Right lobe of liver (tissue), 6 donors: ENCODE data around the gene MED22. TPM values are rescaled to one million over a fixed set of nuclear protein-coding genes. Genes with fewer than 3 reads are reported as not detected.
A peak's percentile ranks its signal among the peaks of the same experiment; 100 is the strongest.

Experiments used
- ATAC-seq, 4 donors: fragments of 200-7000 bp; cut with Tn5 transposase; one replicate each; pipeline ENCODE4 v1.9.1; 2020; ENCODE audit warnings: mild to moderate bottlenecking in 4 of 4, moderate library complexity in 4 of 4
- DNase-seq, 3 donors: peaks; one replicate each; pipeline ENCODE4 v3.0.0-alpha.2; 2020
- H3K27ac ChIP-seq, 3 donors: fragments of 200-600 bp; one replicate each; pipeline ENCODE4 v1.8.0; 2022
- H3K27me3 ChIP-seq, 2 donors: fragments of 200-600 bp; one replicate each; pipeline ENCODE4 v1.8.0; 2022
- H3K36me3 ChIP-seq, 4 donors: fragments of 200-600 bp; sonication (generic) in 1 of 4; one replicate each; pipeline versions ENCODE4 v1.5.1 to v1.8.0; 2017 to 2022; ENCODE audit warnings: control low read depth in 1 of 4
- H3K4me1 ChIP-seq, 4 donors: fragments of 200-600 bp; sonication (generic) in 1 of 4; one replicate each; pipeline versions ENCODE4 v1.5.1 to v1.8.0; 2017 to 2022; ENCODE audit warnings: control low read depth in 1 of 4
- H3K4me3 ChIP-seq, 3 donors: fragments of 200-600 bp; one replicate each; pipeline ENCODE4 v1.8.0; 2022
- H3K9me3 ChIP-seq, 4 donors: fragments of 200-600 bp; sonication (generic) in 1 of 4; one replicate each; pipeline versions ENCODE4 v1.5.1 to v1.8.0; 2017 to 2022; ENCODE audit warnings: control low read depth in 1 of 4
- POLR2A ChIP-seq: fragments of 450-650 bp; IDR thresholded peaks from one replicate; pipeline ENCODE4 v1.6.1; 2017; ENCODE audit warnings: antibody characterized with exemption, mild to moderate bottlenecking
- WGBS: methylation state at CpG from one replicate; pipeline ENCODE4 v1.1.6; 2018; ENCODE audit warnings: low coverage, low lambda C conversion rate; ENCODE audit not compliant: insufficient coverage; ENCODE audit errors: missing lambda C conversion rate; 5-methylcytosine and 5-hydroxymethylcytosine counted together
- intact Hi-C, 2 donors: fragments of 100-400 bp; cut with DNase I; formaldehyde crosslinking; loops; one replicate each; pipeline versions ENCODE4 v1.11.2 to v1.14.1; 2022
- total RNA-seq, 6 experiments: library from RNA; depleted of rRNA in 2 of 6; stranded (reverse); fragments of >200 nt in 2 of 6; fragmentation: NEBNext Ultra II Directional in 3 of 6; extraction: Animal tissue kit (Norgen Biotek cat#: 25700) in 3 of 6; gene quantifications; one replicate each; pipeline versions ENCODE4 v1.1.0 to v1.2.4, GENCODE V29; 2016 to 2023
- TF ChIP-seq, protein P1 (sequence below), 4 donors: fragments of 200-600 bp in 3 of 4; fragments of 450-650 bp in 1 of 4; IDR thresholded peaks; one replicate each; pipeline versions ENCODE4 v1.5.1 to v1.8.0; 2016 to 2022; ENCODE audit warnings: antibody characterized with exemption in 4 of 4, mild to moderate bottlenecking in 2 of 4
- donor health status: DM: no; HTN: yes; CAD: no.
- donor health status: DM: no; HTN: no; CAD: no.
- donor health status: DM: no; HTN: no; CAD: no.
- donor health status: DM: no; HTN: yes; CAD: no.
- donor health status: DM: no; HTN: yes; CAD: no.

Gene MED22
- total RNA-seq, 6 experiments from 2014 or later, result 5.9 to 14.5 (median 8.1) TPM

DNA sequence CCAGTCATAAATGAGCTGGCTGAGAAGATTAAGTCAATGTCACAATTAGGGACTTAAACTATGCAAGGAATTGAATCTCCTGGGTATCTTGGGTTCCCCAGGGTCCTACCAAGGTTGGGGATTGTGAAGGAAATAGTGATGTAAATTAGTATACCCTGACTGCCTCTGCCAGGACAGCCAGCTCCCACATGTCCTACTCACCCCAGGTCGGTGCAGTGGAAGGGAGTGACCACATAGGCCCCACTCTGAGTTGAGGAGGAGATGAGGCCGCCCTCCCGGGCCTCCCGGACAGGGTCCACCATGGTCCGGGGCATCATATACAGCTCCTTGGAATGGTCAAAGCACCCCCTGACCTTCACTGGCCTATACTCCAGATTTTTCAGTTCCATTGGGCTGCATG lies 5.6 kb upstream of the MED22 start:
- intact Hi-C loops, result loop anchor here in 1 of 2 donors (10.0 kb wide), 1 partner anchor 51 kb away; no protein-coding TSS in a partner anchor
- peaks cover 5 to 43% (median 23%) of the 10 kb centered on the region in 4 donors for H3K36me3 ChIP-seq
- no CpG with 5 or more reads among the region's 5 CpGs for WGBS
- no peak overlapping the region for H3K27ac ChIP-seq
- ATAC-seq, result no peak
- H3K9me3 ChIP-seq, result no peaks in the 10 kb centered on the region
- H3K4me3 ChIP-seq, result no peak overlapping the region
- H3K27me3 ChIP-seq, result no peaks in the 10 kb centered on the region
- peaks cover 0 to 29% (median 8%) of the 10 kb centered on the region in 4 donors for H3K4me1 ChIP-seq
- TF ChIP-seq POLR2A, result no peak
- TF ChIP-seq, protein P1, sequence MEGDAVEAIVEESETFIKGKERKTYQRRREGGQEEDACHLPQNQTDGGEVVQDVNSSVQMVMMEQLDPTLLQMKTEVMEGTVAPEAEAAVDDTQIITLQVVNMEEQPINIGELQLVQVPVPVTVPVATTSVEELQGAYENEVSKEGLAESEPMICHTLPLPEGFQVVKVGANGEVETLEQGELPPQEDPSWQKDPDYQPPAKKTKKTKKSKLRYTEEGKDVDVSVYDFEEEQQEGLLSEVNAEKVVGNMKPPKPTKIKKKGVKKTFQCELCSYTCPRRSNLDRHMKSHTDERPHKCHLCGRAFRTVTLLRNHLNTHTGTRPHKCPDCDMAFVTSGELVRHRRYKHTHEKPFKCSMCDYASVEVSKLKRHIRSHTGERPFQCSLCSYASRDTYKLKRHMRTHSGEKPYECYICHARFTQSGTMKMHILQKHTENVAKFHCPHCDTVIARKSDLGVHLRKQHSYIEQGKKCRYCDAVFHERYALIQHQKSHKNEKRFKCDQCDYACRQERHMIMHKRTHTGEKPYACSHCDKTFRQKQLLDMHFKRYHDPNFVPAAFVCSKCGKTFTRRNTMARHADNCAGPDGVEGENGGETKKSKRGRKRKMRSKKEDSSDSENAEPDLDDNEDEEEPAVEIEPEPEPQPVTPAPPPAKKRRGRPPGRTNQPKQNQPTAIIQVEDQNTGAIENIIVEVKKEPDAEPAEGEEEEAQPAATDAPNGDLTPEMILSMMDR (IDR thresholded peaks at IDR 0.05), result no peak
- no peak for DNase-seq

DNA sequence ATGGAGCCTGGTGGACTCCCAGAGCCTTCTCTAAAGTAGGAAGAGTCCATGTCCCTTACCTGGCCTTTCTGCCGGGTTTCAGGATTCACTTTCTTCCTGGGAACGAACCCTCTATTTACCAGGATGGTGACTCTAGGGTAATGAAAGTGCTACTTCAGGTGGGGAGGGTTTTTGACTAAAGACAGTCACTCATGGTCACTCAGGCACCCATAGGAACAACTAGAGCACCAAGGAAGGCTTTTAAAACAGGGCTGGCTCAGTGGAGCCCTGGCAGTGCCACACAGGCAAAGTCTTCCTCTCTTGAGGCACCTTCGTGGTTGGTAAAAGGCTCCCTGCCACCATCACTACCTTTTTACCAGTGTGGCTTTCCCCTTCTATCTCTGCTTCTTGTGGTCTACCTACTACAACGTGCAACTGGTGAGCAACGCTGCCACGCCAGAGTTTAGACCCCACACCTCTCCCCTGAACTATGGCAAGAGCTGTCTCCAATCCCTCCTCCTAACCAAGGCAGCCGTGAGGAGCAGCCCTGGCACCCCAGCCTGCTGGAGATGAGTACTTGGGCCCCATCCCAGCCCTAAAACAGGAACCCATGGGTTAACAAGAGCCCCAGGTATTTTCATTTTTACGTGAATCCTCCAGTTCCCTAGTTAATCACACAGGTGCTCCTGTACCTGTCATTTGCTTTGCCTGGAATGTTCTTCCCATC lies 4.9 kb upstream of the MED22 start:
- intact Hi-C loops, result loop anchor here in 1 of 2 donors (10.0 kb wide), 1 partner anchor 52 kb away; no protein-coding TSS in a partner anchor
- WGBS, result 83% methylated on average over 8 of the region's 8 CpGs
- peaks cover 0 to 29% (median 8%) of the 10 kb centered on the region in 4 donors for H3K4me1 ChIP-seq
- no peak for TF ChIP-seq POLR2A
- TF ChIP-seq, protein P1 (IDR thresholded peaks at IDR 0.05), result no peak
- DNase-seq (no peak), ATAC-seq (no peak)
- peaks cover 5 to 43% (median 23%) of the 10 kb centered on the region in 4 donors for H3K36me3 ChIP-seq
- no peaks in the 10 kb centered on the region for H3K9me3 ChIP-seq
- H3K4me3 ChIP-seq, result no peak overlapping the region
- H3K27ac ChIP-seq, result no peak overlapping the region
- no peaks in the 10 kb centered on the region for H3K27me3 ChIP-seq

GRCh38 chr9:133351908-133352634 lies 4.1 kb upstream of the MED22 start:
- Histone ChIP-seq H3K27ac (no peak overlapping the region), H3K27me3 (no peaks in the 10 kb centered on the region), H3K36me3 (peaks cover 5 to 43% (median 23%) of the 10 kb centered on the region in 4 donors), H3K9me3 (no peaks in the 10 kb centered on the region), H3K4me3 (no peak overlapping the region), H3K4me1 (peaks cover 0 to 27% (median 8%) of the 10 kb centered on the region in 4 donors)
- ATAC-seq (peak in 1 of 4 donors; percentile 7), DNase-seq (no peak)
- no peak for TF ChIP-seq POLR2A
- TF ChIP-seq, protein P1 (IDR thresholded peaks at IDR 0.05), result peak; percentile 29 to 49 (median 40)
- intact Hi-C loops, result loop anchor here in 1 of 2 donors (10.0 kb wide), 1 partner anchor 53 kb away; no protein-coding TSS in a partner anchor
- WGBS, result 93% methylated on average over 6 of the region's 14 CpGs

DNA sequence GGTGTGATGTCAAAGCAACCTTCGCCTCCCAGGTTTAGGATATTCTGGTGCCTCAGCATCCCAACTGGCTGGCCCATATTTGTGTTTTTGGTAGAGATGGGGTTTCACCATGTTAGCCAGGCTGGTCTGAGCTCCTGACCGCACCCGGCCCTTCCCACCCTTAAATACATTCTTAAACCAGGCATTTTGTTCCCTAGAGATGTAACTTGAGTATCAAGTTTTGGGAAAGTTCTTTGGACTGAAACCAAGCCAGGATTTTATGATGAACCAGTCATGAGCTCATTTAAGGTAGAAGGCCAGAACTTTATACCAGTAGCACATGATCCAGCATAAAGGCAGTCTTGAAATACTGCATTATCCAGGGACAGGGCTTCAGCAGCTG lies 3.6 kb upstream of the MED22 start:
- Histone ChIP-seq H3K4me3 (no peak overlapping the region), H3K9me3 (no peaks in the 10 kb centered on the region), H3K36me3 (peaks cover 5 to 43% (median 23%) of the 10 kb centered on the region in 4 donors), H3K27me3 (no peaks in the 10 kb centered on the region), H3K4me1 (peaks cover 0 to 30% (median 8%) of the 10 kb centered on the region in 4 donors), H3K27ac (no peak overlapping the region)
- WGBS, result 94% methylated on average over 2 of the region's 3 CpGs
- DNase-seq (no peak), ATAC-seq (no peak)
- intact Hi-C loops, result loop anchor here in 1 of 2 donors (10.0 kb wide), 1 partner anchor 53 kb away; no protein-coding TSS in a partner anchor
- TF ChIP-seq, protein P1 (IDR thresholded peaks at IDR 0.05), result no peak
- no peak for TF ChIP-seq POLR2A
